Right atrium auricular region (tissue), 2 donors: Measurements from ENCODE around the gene FNDC4. TPM values are rescaled to one million over a fixed set of nuclear protein-coding genes. Genes with fewer than 3 reads are reported as not detected.

Source experiments
- DNase-seq: peaks from one replicate; pipeline ENCODE4 v3.0.0-alpha.2; 2019; ENCODE audit warnings: low spot score
- H3K27ac ChIP-seq, 2 donors: fragments of 200-600 bp; sonication (generic); 1 replicate in 1 of 2; 2 replicates in 1 of 2; pipeline ENCODE4 v1.5.1; 2016 to 2019
- H3K27me3 ChIP-seq, 2 donors: fragments of 200-600 bp; sonication (generic); one replicate each; pipeline versions ENCODE4 v1.5.1 to v1.6.0; 2017 to 2019
- H3K36me3 ChIP-seq: fragments of 200-600 bp; sonication (generic); one replicate; pipeline ENCODE4 v1.5.1; 2016
- H3K4me1 ChIP-seq, 2 donors: fragments of 200-600 bp; sonication (generic); one replicate each; pipeline versions ENCODE4 v1.5.1 to v1.6.0; 2017 to 2019
- H3K4me3 ChIP-seq, 2 donors: fragments of 200-600 bp; sonication (generic); 1 replicate in 1 of 2; 2 replicates in 1 of 2; pipeline ENCODE4 v1.5.1; 2017 to 2019; ENCODE audit warnings: mild to moderate bottlenecking in 1 of 2, moderate library complexity in 1 of 2
- H3K9me3 ChIP-seq, 2 donors: fragments of 200-600 bp; sonication (generic); one replicate each; pipeline ENCODE4 v1.5.1; 2019
- total RNA-seq, 2 donors: library from RNA; depleted of rRNA; stranded (reverse); fragments of >200 nt; gene quantifications; one replicate each; pipeline ENCODE4 v1.1.0, GENCODE V29; 2016
- TF ChIP-seq, protein P1 (sequence below), 2 donors: fragments of 200-600 bp; sonication (generic); IDR thresholded peaks; one replicate each; pipeline ENCODE4 v1.5.1; 2019; ENCODE audit warnings: antibody characterized with exemption in 2 of 2

FNDC4 gene
- total RNA-seq, 2 donors from 2014 or later: 2.2 to 19.3 TPM

GRCh38 chr2:27489498-27490397, 5.3 kb downstream of the FNDC4 start, which contains the start of gene IFT172:
TSS of gene IFT172 (minus strand) at chr2:27489743. CDS start at chr2:27489653, 90 bp downstream.
- H3K4me1 ChIP-seq: peaks cover 0 to 23% of the 10 kb centered on the region in 2 donors
- H3K27me3 ChIP-seq: no peaks in the 10 kb centered on the region
- DNase-seq: peak; percentile 100
- TF ChIP-seq, protein P1, sequence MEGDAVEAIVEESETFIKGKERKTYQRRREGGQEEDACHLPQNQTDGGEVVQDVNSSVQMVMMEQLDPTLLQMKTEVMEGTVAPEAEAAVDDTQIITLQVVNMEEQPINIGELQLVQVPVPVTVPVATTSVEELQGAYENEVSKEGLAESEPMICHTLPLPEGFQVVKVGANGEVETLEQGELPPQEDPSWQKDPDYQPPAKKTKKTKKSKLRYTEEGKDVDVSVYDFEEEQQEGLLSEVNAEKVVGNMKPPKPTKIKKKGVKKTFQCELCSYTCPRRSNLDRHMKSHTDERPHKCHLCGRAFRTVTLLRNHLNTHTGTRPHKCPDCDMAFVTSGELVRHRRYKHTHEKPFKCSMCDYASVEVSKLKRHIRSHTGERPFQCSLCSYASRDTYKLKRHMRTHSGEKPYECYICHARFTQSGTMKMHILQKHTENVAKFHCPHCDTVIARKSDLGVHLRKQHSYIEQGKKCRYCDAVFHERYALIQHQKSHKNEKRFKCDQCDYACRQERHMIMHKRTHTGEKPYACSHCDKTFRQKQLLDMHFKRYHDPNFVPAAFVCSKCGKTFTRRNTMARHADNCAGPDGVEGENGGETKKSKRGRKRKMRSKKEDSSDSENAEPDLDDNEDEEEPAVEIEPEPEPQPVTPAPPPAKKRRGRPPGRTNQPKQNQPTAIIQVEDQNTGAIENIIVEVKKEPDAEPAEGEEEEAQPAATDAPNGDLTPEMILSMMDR (IDR thresholded peaks at IDR 0.05): no peak
- peak within 1 kb of the TSS; percentile 72 to 80 for H3K27ac ChIP-seq
- peak within 1 kb of the TSS; percentile 57 to 62 for H3K4me3 ChIP-seq
- H3K9me3 ChIP-seq: no peaks in the 10 kb centered on the region
- no peaks in the 10 kb centered on the region for H3K36me3 ChIP-seq

- Histone ChIP-seq H3K9me3 (no peaks in the 10 kb centered on the region), H3K27me3 (no peaks in the 10 kb centered on the region), H3K27ac (peak overlapping the region; percentile 72 to 80), H3K4me1 (peaks cover 0 to 16% of the 10 kb centered on the region in 2 donors), H3K4me3 (peak overlapping the region; percentile 57 to 62), H3K36me3 (peaks cover 6% of the 10 kb centered on the region)
- TF ChIP-seq, protein P1 (IDR thresholded peaks at IDR 0.05): no peak
- no peak for DNase-seq
Observed at GRCh38 chr2:27489118-27489497, 5.9 kb downstream of the FNDC4 start.

DNA sequence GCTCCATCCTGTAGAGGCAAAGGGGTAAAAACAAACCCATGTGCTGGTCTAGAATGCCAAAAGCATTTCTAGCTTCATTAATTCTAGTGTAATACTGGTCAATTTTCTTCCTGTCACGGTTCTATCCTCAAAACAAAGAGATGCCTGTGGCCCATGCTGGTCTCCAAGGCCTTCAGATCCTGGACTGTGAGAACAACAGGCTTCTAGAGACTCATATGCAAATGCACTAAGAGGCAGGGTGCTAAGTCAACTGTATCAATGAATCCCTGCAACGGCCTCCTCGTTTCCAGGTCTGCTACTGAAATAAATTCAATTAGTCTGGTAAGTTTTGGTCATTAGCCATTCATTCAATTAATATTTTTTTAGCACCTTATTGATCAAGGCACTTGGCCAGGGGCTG, 9.5 kb downstream of the FNDC4 start:
- H3K27ac ChIP-seq: no peak overlapping the region
- TF ChIP-seq, protein P1 (IDR thresholded peaks at IDR 0.05): no peak
- DNase-seq: no peak
- H3K36me3 ChIP-seq: peaks cover 36% of the 10 kb centered on the region
- no peaks in the 10 kb centered on the region for H3K9me3 ChIP-seq
- H3K4me1 ChIP-seq: peaks cover 0 to 16% of the 10 kb centered on the region in 2 donors
- no peak overlapping the region for H3K4me3 ChIP-seq
- no peaks in the 10 kb centered on the region for H3K27me3 ChIP-seq

DNA sequence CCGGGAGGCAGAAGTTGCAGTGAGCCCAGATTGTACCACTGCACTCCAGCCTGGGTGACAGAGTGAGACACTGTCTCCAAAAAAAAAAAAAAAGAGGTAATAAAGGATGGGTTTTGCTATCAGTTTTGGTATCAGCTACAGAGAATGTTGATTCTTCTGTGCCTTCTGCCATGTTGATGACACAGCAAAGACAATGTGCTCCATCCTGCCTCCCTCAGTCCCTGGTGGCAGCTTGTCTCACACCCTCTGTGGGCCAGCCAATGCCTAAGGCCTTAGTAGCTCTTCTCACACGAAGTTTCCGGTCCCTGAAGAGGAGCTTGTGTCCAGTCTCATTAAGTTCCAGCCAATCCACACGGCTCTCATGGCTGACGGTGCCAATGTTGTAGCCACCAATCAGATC, 23.0 kb downstream of the FNDC4 start:
- DNase-seq: no peak
- no peak overlapping the region for H3K27ac ChIP-seq
- peaks cover 45% of the 10 kb centered on the region for H3K36me3 ChIP-seq
- TF ChIP-seq, protein P1 (IDR thresholded peaks at IDR 0.05): no peak
- no peaks in the 10 kb centered on the region for H3K4me1 ChIP-seq
- H3K27me3 ChIP-seq: no peaks in the 10 kb centered on the region
- no peaks in the 10 kb centered on the region for H3K9me3 ChIP-seq
- no peak overlapping the region for H3K4me3 ChIP-seq

GRCh38 chr2:27464443-27464842, 30.6 kb downstream of the FNDC4 start:
- Histone ChIP-seq H3K4me1 (no peaks in the 10 kb centered on the region), H3K27ac (no peak overlapping the region), H3K9me3 (no peaks in the 10 kb centered on the region), H3K36me3 (peaks cover 16% of the 10 kb centered on the region), H3K27me3 (no peaks in the 10 kb centered on the region), H3K4me3 (no peak overlapping the region)
- no peak for DNase-seq
- TF ChIP-seq, protein P1 (IDR thresholded peaks at IDR 0.05): no peak
